Parathyroid adenoma (tissue), 2 donors: ENCODE results near the gene FAM20C.
"Not testable (repeated sequence)": the region's sequence is repeated elsewhere in the genome, so short reads cannot be mapped to it uniquely, and the experiment has no call there.

Experiments
- H2AFZ ChIP-seq: fragments of 300-600 bp; sonication (generic); one replicate; pipeline ENCODE4 v1.7.0; 2017; ENCODE audit warnings: antibody characterized with exemption, mild to moderate bottlenecking
- H3K27ac ChIP-seq: fragments of 300-600 bp; sonication (generic); one replicate; pipeline ENCODE4 v1.7.0; 2017
- H3K27me3 ChIP-seq: fragments of 300-600 bp; sonication (generic); one replicate; pipeline ENCODE4 v1.7.0; 2017; ENCODE audit warnings: low read length; ENCODE audit not compliant: control insufficient read depth, insufficient read depth
- H3K36me3 ChIP-seq: fragments of 300-600 bp; sonication (generic); one replicate; pipeline ENCODE4 v1.7.0; 2017; ENCODE audit warnings: low read length; ENCODE audit not compliant: control insufficient read depth, insufficient read depth
- H3K4me1 ChIP-seq: fragments of 300-600 bp; sonication (generic); one replicate; pipeline ENCODE4 v1.7.0; 2017; ENCODE audit warnings: control low read depth
- H3K4me2 ChIP-seq: fragments of 300-600 bp; sonication (generic); one replicate; pipeline ENCODE4 v1.7.0; 2017; ENCODE audit warnings: low read length
- H3K4me3 ChIP-seq: fragments of 300-600 bp; sonication (generic); one replicate; pipeline ENCODE4 v1.7.0; 2017; ENCODE audit warnings: low read depth, low read length
- H3K79me2 ChIP-seq: fragments of 300-600 bp; sonication (generic); one replicate; pipeline ENCODE4 v1.7.0; 2017; ENCODE audit warnings: control low read depth
- H3K9ac ChIP-seq: fragments of 300-600 bp; sonication (generic); one replicate; pipeline ENCODE4 v1.7.0; 2017; ENCODE audit warnings: mild to moderate bottlenecking
- H3K9me3 ChIP-seq: fragments of 300-600 bp; sonication (generic); one replicate; pipeline ENCODE4 v1.7.0; 2017; ENCODE audit warnings: low read length; ENCODE audit not compliant: control insufficient read depth
- CTCF ChIP-seq: fragments of 300-600 bp; sonication (generic); IDR thresholded peaks from one replicate; pipeline ENCODE4 v1.7.0; 2017; ENCODE audit warnings: antibody characterized with exemption, mild to moderate bottlenecking
- donor health status: primary hyperparathyroidism.

The FAM20C gene

GRCh38 chr7:178444-178843, 13.9 kb upstream of the FAM20C start:
- no peaks in the 10 kb centered on the region for H3K36me3 ChIP-seq
- no peaks in the 10 kb centered on the region for H3K79me2 ChIP-seq
- no peak overlapping the region for H3K4me2 ChIP-seq
- H3K4me3 ChIP-seq = no peak overlapping the region
- H2AFZ ChIP-seq = no peak overlapping the region
- no peak overlapping the region for H3K9ac ChIP-seq
- TF ChIP-seq CTCF = no peak
- no peaks in the 10 kb centered on the region for H3K9me3 ChIP-seq
- no peaks in the 10 kb centered on the region for H3K27me3 ChIP-seq
- H3K4me1 ChIP-seq = no peaks in the 10 kb centered on the region
- no peak overlapping the region for H3K27ac ChIP-seq

GRCh38 chr7:179209-179681, 13.1 kb upstream of the FAM20C start:
- no peaks in the 10 kb centered on the region for H3K27me3 ChIP-seq
- no peaks in the 10 kb centered on the region for H3K36me3 ChIP-seq
- H2AFZ ChIP-seq = no peak overlapping the region
- no peak overlapping the region for H3K27ac ChIP-seq
- H3K79me2 ChIP-seq = no peaks in the 10 kb centered on the region
- H3K9ac ChIP-seq = no peak overlapping the region
- H3K4me2 ChIP-seq = no peak overlapping the region
- no peak for TF ChIP-seq CTCF
- no peaks in the 10 kb centered on the region for H3K4me1 ChIP-seq
- no peaks in the 10 kb centered on the region for H3K9me3 ChIP-seq
- no peak overlapping the region for H3K4me3 ChIP-seq

- H3K9ac ChIP-seq = no peak overlapping the region
- no peaks in the 10 kb centered on the region for H3K36me3 ChIP-seq
- no peaks in the 10 kb centered on the region for H3K27me3 ChIP-seq
- no peaks in the 10 kb centered on the region for H3K79me2 ChIP-seq
- no peaks in the 10 kb centered on the region for H3K9me3 ChIP-seq
- no peak overlapping the region for H3K4me2 ChIP-seq
- no peak overlapping the region for H2AFZ ChIP-seq
- no peak overlapping the region for H3K4me3 ChIP-seq
- H3K27ac ChIP-seq = no peak overlapping the region
- no peak for TF ChIP-seq CTCF
- no peaks in the 10 kb centered on the region for H3K4me1 ChIP-seq
Observed at GRCh38 chr7:179948-180694, 12.2 kb upstream of the FAM20C start.

GRCh38 chr7:181738-182137, 10.6 kb upstream of the FAM20C start:
- Histone ChIP-seq H3K9ac (no peak overlapping the region), H3K79me2 (no peaks in the 10 kb centered on the region), H3K27ac (no peak overlapping the region), H3K27me3 (no peaks in the 10 kb centered on the region), H3K4me3 (no peak overlapping the region), H3K4me2 (no peak overlapping the region), H3K9me3 (no peaks in the 10 kb centered on the region), H3K4me1 (no peaks in the 10 kb centered on the region), H3K36me3 (no peaks in the 10 kb centered on the region), H2AFZ (no peak overlapping the region)
- no peak for TF ChIP-seq CTCF

GRCh38 chr7:182502-182901, 9.9 kb upstream of the FAM20C start:
- H3K79me2 ChIP-seq, H3K27ac ChIP-seq, H3K9me3 ChIP-seq, H3K27me3 ChIP-seq, H3K4me3 ChIP-seq, H3K9ac ChIP-seq, H3K36me3 ChIP-seq, H2AFZ ChIP-seq, H3K4me1 ChIP-seq, H3K4me2 ChIP-seq: not testable (repeated sequence)
